HG03159 (cell line): ENCODE results near the gene DNAJC9.
A peak's percentile ranks its signal among the peaks of the same experiment; 100 is the strongest.
"Not testable (repeated sequence)": the region's sequence is repeated elsewhere in the genome, so short reads cannot be mapped to it uniquely, and the experiment has no call there.

Experiments used
- ATAC-seq: cut with Tn5 transposase; IDR thresholded peaks from one replicate; pipeline ENCODE4 v1.9.1; 2021; ENCODE audit warnings: mild to moderate bottlenecking, moderate library complexity; ENCODE audit not compliant: unreplicated experiment

Gene DNAJC9, protein sequence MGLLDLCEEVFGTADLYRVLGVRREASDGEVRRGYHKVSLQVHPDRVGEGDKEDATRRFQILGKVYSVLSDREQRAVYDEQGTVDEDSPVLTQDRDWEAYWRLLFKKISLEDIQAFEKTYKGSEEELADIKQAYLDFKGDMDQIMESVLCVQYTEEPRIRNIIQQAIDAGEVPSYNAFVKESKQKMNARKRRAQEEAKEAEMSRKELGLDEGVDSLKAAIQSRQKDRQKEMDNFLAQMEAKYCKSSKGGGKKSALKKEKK

DNA sequence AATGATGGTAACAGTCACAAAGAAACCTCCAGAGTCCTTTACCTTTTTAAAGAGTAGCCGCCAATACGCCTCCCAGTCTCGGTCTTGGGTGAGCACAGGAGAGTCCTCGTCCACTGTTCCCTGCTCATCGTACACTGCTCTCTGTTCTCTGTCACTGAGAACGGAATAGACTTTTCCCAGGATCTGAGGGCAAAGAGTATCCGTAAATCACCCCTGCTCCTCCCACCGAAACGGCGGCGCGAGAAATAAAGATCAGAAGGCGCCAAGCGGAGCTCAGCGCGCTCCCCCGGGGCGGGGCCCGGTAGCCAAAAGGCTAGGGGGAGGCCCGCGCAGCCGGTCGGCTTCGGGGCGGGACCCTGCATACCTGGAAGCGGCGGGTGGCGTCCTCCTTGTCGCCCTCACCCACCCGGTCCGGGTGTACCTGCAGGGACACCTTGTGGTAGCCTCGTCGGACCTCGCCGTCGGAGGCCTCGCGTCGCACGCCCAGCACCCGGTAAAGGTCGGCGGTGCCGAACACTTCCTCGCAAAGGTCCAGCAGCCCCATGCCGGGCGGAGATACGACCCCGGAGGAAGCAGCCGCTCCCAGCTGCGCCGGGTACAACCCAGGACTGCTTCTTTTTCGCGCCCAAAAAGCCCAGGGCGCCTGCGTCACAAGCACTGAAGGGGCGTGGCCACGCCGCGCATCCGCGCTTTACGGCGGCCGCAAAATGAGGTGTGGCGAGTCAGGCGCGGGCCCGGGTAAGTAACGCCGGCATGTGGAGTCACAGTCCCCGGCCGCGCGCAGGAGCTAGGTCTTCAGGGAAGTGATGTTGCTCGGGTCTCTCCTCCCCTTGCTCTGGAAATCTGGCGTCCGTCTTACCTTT is at the start of gene DNAJC9:
Gene DNAJC9 (minus strand): TSS at position 610 of the 863 bp plus-strand sequence. CDS start 66 bp downstream, at position 544.
- peak; percentile 81 for ATAC-seq

GRCh38 chr10:73293461-73293860 is 46.4 kb upstream of the DNAJC9 start:
- no peak for ATAC-seq

DNA sequence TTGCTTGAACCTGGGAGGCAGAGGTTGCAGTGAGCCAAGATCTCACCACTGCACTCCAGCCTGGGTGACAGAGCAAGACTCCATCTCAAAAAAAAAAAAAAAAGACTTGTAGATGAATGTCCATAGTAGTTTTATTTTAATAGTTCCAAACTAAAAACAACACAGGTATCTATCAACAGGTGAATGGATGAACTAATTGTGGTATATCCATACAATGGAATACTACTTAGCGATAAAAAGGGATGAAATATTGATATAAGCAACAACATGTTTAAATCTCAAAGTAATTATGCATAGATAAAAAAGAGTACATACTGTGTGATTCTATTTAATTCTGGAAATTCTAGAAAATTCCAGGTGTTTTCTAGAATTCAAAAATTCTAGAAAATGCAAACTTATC is 42.9 kb upstream of the DNAJC9 start:
- ATAC-seq: no peak

GRCh38 chr10:73287441-73287840 is 40.4 kb upstream of the DNAJC9 start:
- ATAC-seq: no peak

GRCh38 chr10:73281097-73281496 is 34.0 kb upstream of the DNAJC9 start:
- no peak for ATAC-seq

GRCh38 chr10:73264423-73264822 is 17.4 kb upstream of the DNAJC9 start:
- no peak for ATAC-seq

DNA sequence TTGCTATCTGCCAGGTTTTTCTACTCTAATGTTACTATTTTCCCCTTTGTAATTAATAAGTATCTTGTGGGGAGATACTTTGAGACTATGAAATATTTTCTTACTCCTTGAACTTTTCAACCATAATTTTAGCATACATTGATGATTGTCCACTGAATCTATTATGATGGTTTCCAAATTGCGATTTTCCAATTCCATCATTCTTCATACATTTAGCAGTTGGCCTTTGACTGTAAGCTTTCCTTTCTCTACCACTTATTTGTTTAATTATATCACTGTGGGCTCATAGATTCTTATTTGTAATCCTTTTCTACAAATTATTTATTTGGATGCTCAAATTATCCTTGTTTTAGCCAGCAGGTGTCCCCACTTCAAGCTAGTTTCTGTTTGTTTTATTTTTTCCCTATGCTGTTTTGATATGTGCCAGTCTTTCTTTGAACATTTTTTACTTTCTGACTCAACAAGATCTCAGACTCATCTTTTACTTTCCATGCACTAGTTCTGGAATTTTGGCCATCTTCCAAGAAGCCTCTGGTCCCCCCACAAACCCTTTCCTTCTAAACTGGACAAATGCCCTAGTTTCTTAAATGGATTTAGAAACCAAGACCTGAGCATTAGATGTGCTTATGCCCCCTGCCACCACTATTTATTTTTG is 16.8 kb upstream of the DNAJC9 start:
- no peak for ATAC-seq

GRCh38 chr10:73262880-73263555 is 16.0 kb upstream of the DNAJC9 start:
- ATAC-seq: no peak

DNA sequence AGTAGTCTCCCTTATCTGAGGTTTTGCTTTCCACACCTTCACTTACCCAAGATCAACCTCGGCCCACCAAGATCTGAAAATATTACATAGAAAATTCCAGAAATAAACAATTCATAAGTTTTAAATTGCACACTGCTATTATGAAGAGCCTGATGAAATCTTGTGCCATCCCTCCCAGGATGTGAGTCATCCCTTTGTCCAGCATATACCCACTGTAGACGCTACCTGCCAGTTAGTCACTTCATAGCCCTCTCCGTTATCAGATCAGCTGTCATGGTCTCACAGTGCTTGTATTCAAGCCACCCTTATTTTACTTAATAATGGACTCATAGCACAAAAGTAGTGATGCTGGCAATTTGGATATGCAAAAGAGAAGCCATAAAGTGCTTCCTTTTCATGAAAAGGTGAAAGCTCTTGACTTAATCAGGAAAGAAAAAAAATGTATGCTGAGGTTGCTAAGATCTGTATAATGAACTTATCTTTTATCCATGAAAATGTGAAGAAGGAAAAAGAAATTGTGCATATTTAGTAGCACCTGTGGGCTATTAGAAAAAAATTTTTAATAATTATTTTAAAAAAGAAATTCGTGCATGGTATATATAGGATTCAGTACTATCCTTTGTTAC is 15.2 kb upstream of the DNAJC9 start:
- ATAC-seq: no peak

DNA sequence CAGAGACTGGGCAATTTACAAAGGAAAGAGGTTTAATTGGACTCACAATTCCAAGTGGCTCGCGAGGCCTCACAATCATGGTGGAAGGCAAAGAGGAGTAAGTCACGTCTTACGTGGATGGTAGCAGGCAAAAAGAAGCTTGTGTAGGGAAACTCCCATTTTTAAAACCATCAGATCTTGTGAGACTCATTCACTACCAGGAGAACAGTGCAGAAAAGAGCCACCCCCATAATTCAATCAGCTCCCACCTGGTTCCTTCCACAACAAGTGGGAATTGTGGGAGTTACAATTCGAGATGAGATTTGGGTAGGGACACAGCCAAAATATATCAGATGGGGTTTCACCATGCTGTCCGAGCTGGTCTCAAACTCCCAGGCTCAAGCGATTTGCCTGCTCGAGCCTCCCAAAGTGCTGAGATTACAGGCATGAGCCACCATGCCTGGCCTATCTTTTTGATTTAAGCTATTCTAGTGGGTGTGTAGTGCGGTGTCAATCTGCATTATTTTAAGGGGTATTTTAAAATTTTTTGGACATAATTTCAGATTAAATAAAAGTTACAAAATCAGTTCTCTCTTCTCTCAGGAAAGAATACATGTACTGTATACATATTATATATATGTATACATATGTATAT is 14.4 kb upstream of the DNAJC9 start:
- no peak for ATAC-seq

DNA sequence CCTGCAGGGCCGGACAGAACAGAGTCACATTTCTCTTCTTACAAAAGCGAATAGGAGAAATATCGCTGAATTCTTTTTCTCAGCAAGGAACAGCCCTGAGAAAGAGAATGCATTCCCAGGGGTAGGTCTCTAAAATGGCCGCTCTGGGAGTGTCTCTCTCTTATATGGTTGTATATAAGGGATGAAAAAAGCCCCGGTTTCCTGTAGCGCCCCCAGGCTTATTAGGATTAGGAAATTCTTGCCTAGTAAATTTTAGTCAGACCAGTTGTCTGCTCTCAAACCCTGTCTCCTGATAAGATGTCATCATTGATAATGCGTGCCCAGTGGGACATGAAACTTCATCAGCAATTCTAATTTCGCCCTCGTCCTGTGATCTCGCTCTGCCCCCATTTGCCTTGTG is 11.6 kb upstream of the DNAJC9 start:
- not testable (repeated sequence) for ATAC-seq

DNA sequence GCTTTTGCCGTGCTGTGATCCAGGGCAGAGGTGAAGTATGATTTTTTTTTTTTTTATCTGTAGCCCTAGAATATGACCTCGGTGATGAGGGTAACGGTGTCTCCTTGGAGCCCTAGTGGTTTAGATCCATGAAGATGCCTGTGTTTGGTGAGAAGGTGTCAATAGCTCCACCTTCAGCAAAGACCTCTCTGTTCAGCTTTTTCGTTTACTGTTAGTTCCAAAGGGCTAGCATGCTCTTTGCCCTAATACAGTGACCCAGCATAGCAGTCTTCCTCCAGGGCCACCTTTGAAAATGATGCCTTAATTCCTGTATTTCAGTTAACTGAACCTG is 6.1 kb upstream of the DNAJC9 start:
- no peak for ATAC-seq

DNA sequence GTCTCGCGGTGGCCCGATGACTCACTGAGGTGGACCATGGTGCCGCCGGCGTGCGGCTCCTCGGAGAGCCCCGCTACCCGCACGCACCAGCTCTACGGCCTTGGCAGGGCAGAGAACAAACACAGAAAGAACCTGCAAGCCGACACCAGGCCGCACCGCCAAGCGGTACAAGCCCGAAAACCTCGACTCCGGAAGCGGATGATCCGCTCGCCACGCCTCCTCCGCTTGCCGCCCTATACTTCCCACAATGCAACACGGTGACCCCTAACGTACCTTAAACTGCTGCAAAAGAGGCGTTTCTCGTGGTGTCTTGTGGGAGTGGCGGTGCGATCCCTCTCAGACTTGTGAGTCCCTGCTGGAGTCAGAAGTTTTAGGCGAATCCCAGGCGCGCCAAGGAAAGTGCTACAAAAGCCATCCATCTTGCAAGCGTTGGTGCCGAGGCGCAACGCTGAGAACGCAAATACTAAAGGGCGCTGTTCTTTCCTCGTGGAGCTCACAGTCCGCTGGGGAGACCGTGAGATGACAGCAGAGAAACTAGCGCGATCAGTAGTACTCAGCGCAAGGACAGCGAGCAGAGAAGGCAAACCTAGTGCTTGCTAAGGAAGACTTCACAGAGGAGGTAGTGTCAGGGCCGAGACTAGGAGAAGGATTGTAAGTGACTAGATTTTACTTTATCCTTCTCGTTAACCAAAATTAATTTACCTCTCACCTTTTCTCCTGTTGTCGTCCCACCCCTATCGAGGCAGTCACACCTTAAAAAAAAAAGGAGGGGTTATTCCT is 5.6 kb upstream of the DNAJC9 start, which contains the start of gene MRPS16:
Gene MRPS16 (minus strand): TSS at position 200 of the 780 bp plus-strand sequence. CDS start 162 bp downstream, at position 38.
- peak; percentile 75 for ATAC-seq

DNA sequence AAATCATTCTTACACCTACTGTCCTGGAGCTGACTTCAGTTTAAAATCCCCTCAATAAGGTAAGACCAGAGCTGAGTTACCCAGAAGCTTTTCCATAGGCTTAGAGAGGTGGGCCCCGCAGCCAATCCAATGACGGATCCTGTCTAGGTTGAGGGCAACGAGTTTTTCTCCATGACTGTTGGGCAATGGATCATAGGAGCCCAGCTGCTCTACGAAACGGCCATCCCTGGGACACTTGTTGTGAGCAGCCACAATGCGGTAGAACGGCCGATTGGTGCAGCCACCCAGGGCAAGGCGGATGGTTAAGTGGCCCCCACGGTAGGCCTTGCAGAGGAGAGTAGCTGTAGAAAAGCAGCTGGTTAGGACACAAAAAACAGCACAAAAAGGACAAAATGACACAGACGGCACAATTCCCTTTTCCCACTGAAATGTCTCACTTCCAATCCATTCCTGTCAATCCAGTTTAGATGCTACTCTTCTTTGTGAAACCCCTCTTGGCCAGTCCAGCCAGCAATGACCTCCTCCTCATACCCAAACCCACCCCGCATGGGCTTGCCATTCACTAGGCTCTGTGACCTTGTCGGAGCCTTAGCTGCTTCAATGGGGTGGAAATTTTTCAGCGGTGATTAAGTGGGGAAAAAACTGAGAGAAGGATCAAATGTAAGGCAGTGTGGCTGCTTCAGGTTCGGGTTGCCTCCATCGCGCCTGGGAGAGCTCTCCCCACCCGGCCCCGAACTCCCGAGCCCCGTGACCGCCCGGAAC is 4.8 kb upstream of the DNAJC9 start:
- ATAC-seq: peak; percentile 40

GRCh38 chr10:73248259-73248724 is 1.2 kb upstream of the DNAJC9 start:
- no peak for ATAC-seq

DNA sequence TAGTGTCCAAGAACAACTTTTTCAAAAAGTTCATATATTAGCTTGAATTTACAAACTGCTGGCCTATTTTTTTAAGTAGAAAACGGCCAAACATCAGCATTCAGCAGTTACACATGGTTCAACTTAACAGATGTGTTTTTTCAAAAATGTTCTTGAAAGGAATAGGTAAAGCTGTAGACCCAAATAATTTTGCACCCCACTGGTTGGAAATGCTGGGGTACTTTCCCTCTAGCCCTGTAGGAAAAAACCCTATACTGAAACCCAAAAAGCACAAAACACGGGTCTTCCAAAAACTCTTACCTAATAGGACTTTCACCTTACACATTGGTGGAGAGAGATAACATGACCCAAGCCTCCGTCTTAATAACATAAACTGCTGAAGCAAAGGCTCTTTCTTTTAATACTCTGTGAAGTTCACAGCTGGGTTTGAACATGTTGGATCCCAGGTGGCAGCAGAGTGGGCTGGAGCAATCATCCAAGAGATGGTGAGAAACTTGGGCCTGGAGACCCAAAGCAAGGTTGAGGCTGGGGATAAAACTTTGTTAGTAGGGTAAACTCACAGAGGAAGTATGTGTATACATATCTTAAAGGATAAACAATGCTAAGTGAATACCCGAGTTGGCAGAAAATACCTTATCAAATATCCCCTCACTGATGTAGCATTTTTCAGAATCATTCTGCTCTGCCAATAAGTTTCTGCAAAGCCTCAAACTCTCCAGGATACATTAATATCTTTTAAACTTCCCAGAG is 629 bp upstream of the DNAJC9 start:
- ATAC-seq: no peak

- ATAC-seq: no peak
Measured at GRCh38 chr10:73246322-73246645, 771 bp downstream of the DNAJC9 start.

DNA sequence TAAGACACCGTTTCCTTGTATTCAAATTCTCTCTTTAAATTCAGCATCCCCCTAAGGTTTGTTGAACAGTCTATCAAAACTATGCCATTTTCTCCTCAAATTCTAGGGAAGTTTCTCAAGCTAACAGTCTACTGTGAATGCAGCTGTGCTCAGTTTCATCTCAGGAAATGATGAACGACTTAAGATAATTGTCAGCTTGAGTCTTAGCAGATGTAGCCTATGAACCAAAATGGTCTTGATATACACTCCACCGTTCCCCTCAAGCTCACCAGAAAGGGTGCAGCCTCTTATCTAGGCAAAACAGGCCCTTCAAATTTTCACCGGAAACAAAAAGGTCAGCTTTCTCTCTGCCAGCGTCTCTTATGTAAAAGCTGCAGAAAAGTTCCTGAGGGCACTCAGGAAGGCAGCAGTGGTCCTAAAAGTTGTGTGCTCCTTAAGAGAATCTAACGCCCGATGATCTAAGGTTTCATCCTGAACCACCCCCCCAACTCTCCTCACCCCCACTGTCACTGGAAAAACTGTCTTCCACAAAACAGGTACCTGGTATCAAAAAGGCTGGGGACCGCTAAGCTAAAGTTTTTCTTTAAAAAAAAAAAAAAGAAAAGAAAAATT is 2.1 kb downstream of the DNAJC9 start:
- no peak for ATAC-seq
